Measurements from ENCODE around the gene TUBB3. TPM values are rescaled to one million over a fixed set of nuclear protein-coding genes. Genes with fewer than 3 reads are reported as not detected.
A peak's percentile ranks its signal among the peaks of the same experiment; 100 is the strongest.

The TUBB3 gene
- total RNA-seq, 4 donors from 2014 or later, result 5.3 to 11.8 (median 9.1) TPM

DNA sequence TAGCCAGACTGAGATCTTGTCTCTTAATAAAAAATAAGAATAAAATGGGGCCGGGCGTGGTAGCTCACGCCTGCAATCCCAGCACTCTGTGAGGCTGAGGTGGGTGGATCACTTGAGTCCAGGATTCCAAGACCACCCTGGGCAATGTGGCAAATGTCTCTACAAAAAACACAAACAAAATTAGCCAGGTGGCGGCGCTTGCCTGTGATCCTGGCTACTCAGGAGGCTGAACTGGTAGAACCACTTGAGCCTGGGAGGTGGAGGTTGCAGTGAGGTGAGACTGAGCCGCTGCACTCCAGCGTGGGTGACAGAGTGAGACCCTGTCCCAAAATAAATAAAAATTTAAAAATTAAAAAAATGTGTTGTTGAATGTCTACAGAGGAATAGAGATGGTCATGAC is 22.5 kb downstream of the TUBB3 start:
- H3K4me1 ChIP-seq, result peaks cover 0 to 24% (median 13%) of the 10 kb centered on the region in 3 donors
- H3K9me3 ChIP-seq, result no peaks in the 10 kb centered on the region
- WGBS, 2 donors (ENCODE audit: low coverage in 1 of 2), result 42 to 81% methylated on average over 4 of the region's 7 CpGs
- no peak overlapping the region for H3K4me3 ChIP-seq
- peaks cover 35% of the 10 kb centered on the region for H3K27me3 ChIP-seq
- H3K27ac ChIP-seq, result no peak overlapping the region
- TF ChIP-seq CTCF (IDR thresholded peaks at IDR 0.05) (no peak), POLR2A (IDR thresholded peaks at IDR 0.05) (no peak), POLR2AphosphoS5 (IDR thresholded peaks at IDR 0.05) (no peak), EP300 (IDR thresholded peaks at IDR 0.05) (no peak)
- ATAC-seq, result no peak
- no peaks in the 10 kb centered on the region for H3K36me3 ChIP-seq

GRCh38 chr16:89946515-89946914 is 23.4 kb downstream of the TUBB3 start:
- no peak for TF ChIP-seq POLR2AphosphoS5 (IDR thresholded peaks at IDR 0.05)
- no peak for TF ChIP-seq EP300 (IDR thresholded peaks at IDR 0.05)
- TF ChIP-seq CTCF (IDR thresholded peaks at IDR 0.05), result no peak
- TF ChIP-seq POLR2A (IDR thresholded peaks at IDR 0.05), result no peak
- H3K27ac ChIP-seq, result no peak overlapping the region
- no peak for ATAC-seq
- no peaks in the 10 kb centered on the region for H3K9me3 ChIP-seq
- no peaks in the 10 kb centered on the region for H3K36me3 ChIP-seq
- H3K27me3 ChIP-seq, result peaks cover 35% of the 10 kb centered on the region
- 70% methylated on average over 2 of the region's 5 CpGs; no CpG with 5 or more reads in 1 of the 2 donors for WGBS, 2 donors (ENCODE audit: low coverage in 1 of 2)
- peaks cover 0 to 24% (median 13%) of the 10 kb centered on the region in 3 donors for H3K4me1 ChIP-seq
- H3K4me3 ChIP-seq, result no peak overlapping the region

GRCh38 chr16:89949121-89949742 is 26.1 kb downstream of the TUBB3 start:
- peak overlapping the region in 3 of 4 donors; percentile 48 to 78 (median 71) for H3K27ac ChIP-seq
- H3K4me3 ChIP-seq, result peak overlapping the region; percentile 59 to 69
- TF ChIP-seq EP300 (IDR thresholded peaks at IDR 0.05) (no peak), CTCF (IDR thresholded peaks at IDR 0.05) (no peak), POLR2A (IDR thresholded peaks at IDR 0.05) (no peak), POLR2AphosphoS5 (IDR thresholded peaks at IDR 0.05) (no peak)
- 47% methylated on average over 3 of the region's 55 CpGs; no CpG with 5 or more reads in 1 of the 2 donors for WGBS, 2 donors (ENCODE audit: low coverage in 1 of 2)
- peaks cover 18% of the 10 kb centered on the region for H3K27me3 ChIP-seq
- H3K36me3 ChIP-seq, result peaks cover 0 to 6% of the 10 kb centered on the region in 2 donors
- ATAC-seq, result no peak
- peaks cover 0 to 24% (median 13%) of the 10 kb centered on the region in 3 donors for H3K4me1 ChIP-seq
- H3K9me3 ChIP-seq, result no peaks in the 10 kb centered on the region

GRCh38 chr16:89949756-89950155 is 26.6 kb downstream of the TUBB3 start:
- TF ChIP-seq POLR2AphosphoS5 (IDR thresholded peaks at IDR 0.05), result no peak
- TF ChIP-seq EP300 (IDR thresholded peaks at IDR 0.05), result no peak
- no peak for TF ChIP-seq CTCF (IDR thresholded peaks at IDR 0.05)
- TF ChIP-seq POLR2A (IDR thresholded peaks at IDR 0.05), result no peak
- ATAC-seq, result no peak
- peaks cover 13% of the 10 kb centered on the region for H3K27me3 ChIP-seq
- H3K4me3 ChIP-seq, result peak overlapping the region in 1 of 2 donors; percentile 59
- no peaks in the 10 kb centered on the region for H3K9me3 ChIP-seq
- peak overlapping the region in 2 of 4 donors; percentile 48 to 78 for H3K27ac ChIP-seq
- 55 to 57% methylated on average over 1 to 6 of the region's 12 CpGs for WGBS, 2 donors (ENCODE audit: low coverage in 1 of 2)
- H3K36me3 ChIP-seq, result peaks cover 0 to 11% of the 10 kb centered on the region in 2 donors
- H3K4me1 ChIP-seq, result peaks cover 0 to 24% (median 13%) of the 10 kb centered on the region in 3 donors

GRCh38 chr16:89951509-89951908 is 28.4 kb downstream of the TUBB3 start:
- TF ChIP-seq CTCF (IDR thresholded peaks at IDR 0.05) (no peak), POLR2A (IDR thresholded peaks at IDR 0.05) (no peak), POLR2AphosphoS5 (IDR thresholded peaks at IDR 0.05) (no peak), EP300 (IDR thresholded peaks at IDR 0.05) (no peak)
- 100% methylated on average over 5 of the region's 5 CpGs; no CpG with 5 or more reads in 1 of the 2 donors for WGBS, 2 donors (ENCODE audit: low coverage in 1 of 2)
- ATAC-seq, result no peak
- no peak overlapping the region for H3K27ac ChIP-seq
- H3K36me3 ChIP-seq, result peaks cover 0 to 29% of the 10 kb centered on the region in 2 donors
- H3K4me1 ChIP-seq, result peaks cover 0 to 24% (median 13%) of the 10 kb centered on the region in 3 donors
- no peaks in the 10 kb centered on the region for H3K9me3 ChIP-seq
- no peaks in the 10 kb centered on the region for H3K27me3 ChIP-seq
- no peak overlapping the region for H3K4me3 ChIP-seq

Data from gastroesophageal sphincter (tissue), 4 donors.